OCI-LY3 (cell line): ENCODE measurements around the gene MASP1.

Experiments used
- CTCF ChIP-seq: fragments of 200-600, 300-600 bp; sonication (generic); IDR thresholded peaks from 2 replicates; pipeline ENCODE4 v1.5.1; 2014; ENCODE audit warnings: antibody characterized with exemption, low read length, low read depth
- EZH2phosphoT487 ChIP-seq: fragments of 200-600 bp; shearing (Covaris generic); IDR thresholded peaks from 2 replicates; pipeline ENCODE4 v1.6.1; 2018; ENCODE audit warnings: antibody characterized with exemption, mixed run types, low read depth

DNA sequence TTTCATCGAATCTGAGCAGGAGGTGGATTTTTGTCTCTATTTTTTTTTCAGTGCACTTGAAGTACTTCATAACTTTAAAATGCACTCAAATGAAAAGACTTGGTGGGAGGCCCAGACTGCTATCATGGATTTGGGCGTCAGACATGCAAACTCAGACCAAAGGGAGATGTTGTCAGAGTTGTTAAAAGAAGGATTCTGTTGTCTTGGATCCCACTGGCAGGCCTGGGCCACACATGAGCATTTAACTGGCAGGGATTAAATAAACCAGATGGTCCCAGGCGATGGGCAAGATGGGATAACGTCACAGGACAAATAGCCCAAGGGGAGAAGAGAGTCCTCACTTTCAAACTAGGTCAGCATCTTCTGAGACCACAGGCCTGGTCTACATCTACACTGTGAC is 78.8 kb downstream of the MASP1 start:
- TF ChIP-seq CTCF (no peak), EZH2phosphoT487 (no peak)
